M059J (cell line): Measurements from ENCODE around the gene MCTP1. TPM values are rescaled to one million over a fixed set of nuclear protein-coding genes. Genes with fewer than 3 reads are reported as not detected.

ENCODE experiments used
- DNase-seq: peaks from one replicate; pipeline ENCODE4 v3.0.0-alpha.2; 2012; ENCODE audit warnings: low read depth
- total RNA-seq: library from RNA; depleted of rRNA; stranded (reverse); fragments of >200 nt; shearing (Covaris generic); gene quantifications from 2 replicates; pipeline ENCODE4 v1.2.3, GENCODE V29; 2014

The MCTP1 gene
- total RNA-seq, 1 experiment from 2014 or later: not detected

DNA sequence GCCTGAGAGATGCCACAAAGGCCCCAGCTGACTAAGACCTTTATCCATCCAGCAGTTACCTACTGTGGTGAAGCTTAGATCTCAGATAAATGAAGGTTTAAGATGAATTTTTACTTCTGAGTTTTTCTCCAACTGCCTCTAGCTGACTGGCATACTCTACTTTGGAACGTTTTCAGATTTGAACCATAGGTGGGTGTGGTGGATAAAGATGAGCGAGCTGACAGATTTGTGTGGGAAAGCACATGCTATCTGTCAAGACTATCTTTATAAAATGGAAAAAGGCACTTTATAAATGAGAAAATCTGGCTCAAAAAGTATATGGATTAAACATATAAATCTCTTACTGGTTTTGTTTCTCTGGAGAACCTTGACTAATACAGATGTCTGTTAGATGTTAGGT, 160.8 kb downstream of the MCTP1 start:
- no peak for DNase-seq

DNA sequence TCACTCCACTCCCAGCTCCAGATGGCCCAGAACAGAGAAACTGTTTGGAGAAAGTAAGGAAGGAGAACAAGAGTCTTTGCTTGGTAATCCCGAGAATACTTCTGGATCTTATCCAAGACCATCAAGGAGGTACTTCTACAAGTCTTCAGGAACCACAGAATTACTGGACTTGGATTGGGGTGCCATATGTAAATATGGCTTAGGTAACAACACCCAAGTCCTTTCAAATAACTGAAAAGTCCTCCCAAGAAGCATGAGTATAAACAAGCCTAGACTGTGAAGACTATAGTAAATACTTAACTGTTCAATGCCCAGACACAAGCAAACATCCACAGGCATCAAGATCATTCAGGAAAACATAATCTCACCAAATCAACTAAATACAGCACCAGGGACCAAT, 170.0 kb downstream of the MCTP1 start:
- DNase-seq: no peak

GRCh38 chr5:95114305-95114704, 170.6 kb downstream of the MCTP1 start:
- DNase-seq: no peak

DNA sequence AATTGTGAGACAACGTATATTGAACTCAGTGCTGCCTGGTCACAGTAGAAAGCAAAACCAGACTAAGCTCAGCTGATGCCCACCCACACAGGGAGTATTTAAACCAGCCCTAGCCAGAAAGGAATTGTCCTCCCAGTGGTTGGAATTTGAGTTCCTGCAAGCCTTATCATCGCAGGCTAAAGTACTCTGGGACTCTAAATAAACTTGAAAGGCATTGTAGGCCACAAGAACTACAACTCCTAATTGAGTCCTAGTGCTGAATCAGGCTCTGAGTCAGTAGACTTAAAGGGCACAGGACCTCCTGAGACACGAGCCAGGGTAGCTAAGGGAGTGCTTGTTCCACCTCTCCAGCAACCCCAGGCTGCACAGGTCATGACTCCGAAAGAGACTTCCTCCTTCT, 171.4 kb downstream of the MCTP1 start:
- peak; percentile 2 for DNase-seq

- no peak for DNase-seq
Measured at GRCh38 chr5:95111141-95111540, 173.8 kb downstream of the MCTP1 start.

DNA sequence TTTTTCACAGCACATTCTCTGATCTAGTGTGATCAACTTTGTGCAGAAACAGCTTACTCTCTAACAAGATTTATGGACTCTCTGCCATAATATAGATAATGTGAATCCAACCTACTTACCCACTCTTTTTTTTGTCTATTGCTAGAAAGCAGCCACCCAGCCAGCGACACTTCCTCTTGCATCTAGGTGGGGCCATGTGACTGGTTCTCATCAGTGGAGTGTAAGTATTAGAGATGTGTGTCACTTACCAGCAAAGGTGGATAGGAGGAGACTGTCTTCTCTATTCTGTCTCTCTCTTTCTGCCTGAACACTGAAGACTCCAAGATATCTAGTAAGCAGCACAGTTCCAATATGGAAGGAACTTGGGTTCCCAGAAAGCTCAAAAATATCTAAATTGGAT, 174.8 kb downstream of the MCTP1 start:
- DNase-seq: no peak

DNA sequence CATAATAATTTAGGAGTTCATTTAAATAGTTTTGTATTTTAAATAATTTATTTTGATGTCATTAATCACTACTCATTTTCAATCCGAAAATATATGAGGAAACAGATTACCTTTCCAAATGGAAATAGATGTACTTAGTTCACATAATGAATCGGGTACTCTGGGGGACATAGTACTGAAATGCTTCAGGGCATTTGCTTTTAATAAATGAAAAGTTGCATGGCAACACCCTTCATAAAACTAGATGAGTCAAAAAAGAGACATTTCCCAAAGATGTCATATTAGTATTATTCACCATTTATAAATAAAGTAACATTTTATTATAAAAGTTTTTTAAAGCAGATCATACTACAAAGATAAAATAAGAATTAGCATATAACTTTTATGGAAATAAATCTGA, 177.8 kb downstream of the MCTP1 start:
- no peak for DNase-seq

- DNase-seq: no peak
Measured at GRCh38 chr5:95105638-95106037, 179.3 kb downstream of the MCTP1 start.

GRCh38 chr5:95102687-95103086, 182.2 kb downstream of the MCTP1 start:
- DNase-seq: no peak

GRCh38 chr5:95102080-95102479, 182.8 kb downstream of the MCTP1 start:
- DNase-seq: no peak

DNA sequence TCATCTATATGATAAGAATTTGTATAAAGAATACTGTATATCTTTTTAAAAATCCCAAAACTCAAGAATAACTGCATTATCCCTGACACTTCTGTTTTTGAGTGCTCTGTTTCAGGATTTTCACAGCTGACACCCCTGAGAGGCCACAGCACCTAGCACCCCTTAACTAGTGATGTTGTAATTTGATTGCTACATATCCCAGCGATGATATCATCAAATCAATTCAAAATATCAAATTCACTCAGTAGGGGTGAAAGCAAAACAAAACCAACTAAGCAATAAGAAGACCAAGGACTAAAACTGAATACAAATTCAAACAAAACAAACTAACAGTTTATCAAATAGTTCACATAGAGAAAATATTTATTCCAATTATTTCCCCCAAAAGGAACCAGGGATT, 184.3 kb downstream of the MCTP1 start:
- DNase-seq: no peak

GRCh38 chr5:95098012-95098411, 186.9 kb downstream of the MCTP1 start:
- no peak for DNase-seq

- no peak for DNase-seq
Measured at GRCh38 chr5:95093211-95093610, 191.7 kb downstream of the MCTP1 start.

- no peak for DNase-seq
Measured at GRCh38 chr5:95090774-95091173, 194.1 kb downstream of the MCTP1 start.

- no peak for DNase-seq
Measured at GRCh38 chr5:95087816-95088317, 197.0 kb downstream of the MCTP1 start.

GRCh38 chr5:95086927-95087815, 197.7 kb downstream of the MCTP1 start:
- no peak for DNase-seq

DNA sequence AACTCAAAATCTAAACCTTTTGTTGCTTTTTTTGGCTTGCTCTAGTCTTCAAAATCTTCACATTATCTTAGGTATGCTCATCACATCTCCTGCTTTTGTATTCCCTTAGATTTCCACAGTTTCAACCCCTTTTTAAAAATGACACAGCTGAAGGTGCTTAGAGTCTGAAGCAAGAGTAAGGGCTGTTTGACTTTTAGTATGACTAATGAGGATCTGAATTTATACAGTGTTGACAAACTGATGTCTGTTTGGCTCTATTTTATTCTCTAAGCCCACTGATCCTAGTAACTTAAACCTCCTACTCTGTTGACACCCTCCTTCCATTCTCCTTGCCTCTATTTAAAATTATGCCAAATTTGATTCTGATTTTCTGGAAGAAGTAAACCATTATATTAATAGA, 200.1 kb downstream of the MCTP1 start:
- DNase-seq: no peak

GRCh38 chr5:95083606-95084005, 201.3 kb downstream of the MCTP1 start:
- no peak for DNase-seq

- DNase-seq: no peak
Measured at GRCh38 chr5:95081982-95082381, 202.9 kb downstream of the MCTP1 start.

DNA sequence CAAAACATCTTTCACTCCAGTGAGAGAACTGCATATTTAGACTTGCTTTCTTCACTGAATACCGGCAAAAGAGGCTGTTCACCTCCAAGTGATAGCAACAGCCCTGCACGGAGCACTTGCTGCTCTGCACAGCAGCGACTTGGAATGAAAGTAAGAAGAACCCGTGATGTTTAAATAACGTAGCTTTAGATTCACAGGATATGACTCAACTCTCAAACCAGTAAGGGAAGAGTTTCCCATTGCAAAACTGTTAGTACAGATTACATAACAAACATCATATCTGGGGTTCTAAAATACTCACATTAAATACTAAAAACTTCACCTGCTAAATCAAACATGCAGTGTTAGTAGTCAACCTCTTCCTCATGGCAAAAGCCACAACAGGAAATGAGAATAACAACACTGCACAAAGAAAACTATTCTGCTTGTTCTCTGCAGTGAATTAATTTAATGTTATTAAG, 203.4 kb downstream of the MCTP1 start:
- DNase-seq: peak; percentile 52

DNA sequence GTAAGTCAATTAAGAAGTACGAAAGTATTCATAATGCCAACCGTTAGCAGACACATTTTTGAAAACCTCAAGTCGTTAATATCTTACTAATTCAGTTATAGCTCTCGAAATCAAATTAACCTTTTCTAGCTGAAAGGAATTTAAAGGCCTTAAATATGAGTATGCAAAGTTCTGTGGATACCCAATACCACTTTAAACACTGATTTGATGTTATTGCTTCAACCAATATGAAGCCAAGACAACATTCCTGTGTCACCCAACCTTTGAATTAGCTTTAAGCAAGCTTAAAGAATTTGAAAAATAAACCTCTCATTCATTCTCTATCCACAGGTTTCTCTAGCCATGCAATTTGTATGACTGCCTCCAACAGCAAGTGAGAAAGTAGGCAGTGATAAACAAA, 204.5 kb downstream of the MCTP1 start:
- DNase-seq: no peak

DNA sequence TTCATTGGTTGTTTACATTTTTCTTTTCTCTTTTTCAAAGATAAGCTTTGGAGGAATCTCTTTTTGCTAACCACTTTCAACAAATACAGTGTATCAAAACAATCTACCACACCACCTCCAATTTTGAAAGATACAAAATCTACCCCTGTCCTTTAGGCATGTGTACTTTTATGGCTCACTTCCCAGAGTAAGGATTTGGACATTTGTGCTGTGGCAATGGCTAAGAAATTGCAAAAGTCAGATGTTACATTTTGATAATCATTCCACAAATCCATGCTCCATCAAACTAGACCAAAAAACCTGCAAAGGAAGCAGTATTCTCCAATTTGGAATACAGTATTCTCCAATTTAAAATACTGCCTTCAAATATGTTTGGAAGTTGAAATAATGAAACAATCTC, 204.9 kb downstream of the MCTP1 start:
- DNase-seq: no peak

GRCh38 chr5:95078868-95079267, 206.0 kb downstream of the MCTP1 start:
- DNase-seq: no peak
